Activated T-cell treated with anti-CD3 and anti-CD28 coated beads, Interleukin-2, amount 50 U/mL, for 48 hours (primary cell): Measurements from ENCODE around the gene TMEM250.

Experiments
- DNase-seq, 2 experiments: peaks; one replicate each; pipeline ENCODE4 v3.0.0-alpha.2; 2020

Gene TMEM250

GRCh38 chr9:136081826-136082495, 36.7 kb downstream of the TMEM250 start:
- DNase-seq, result no peak

GRCh38 chr9:136081113-136081825, 37.4 kb downstream of the TMEM250 start:
- DNase-seq, result no peak

- no peak for DNase-seq
These were observed 38.0 kb downstream of the TMEM250 start for GRCh38 chr9:136080716-136081112.

- DNase-seq, result no peak
These were observed 38.8 kb downstream of the TMEM250 start for GRCh38 chr9:136079916-136080246.

- DNase-seq, result no peak
These were observed 39.3 kb downstream of the TMEM250 start for GRCh38 chr9:136079211-136079915.

GRCh38 chr9:136078498-136079011, 40.1 kb downstream of the TMEM250 start:
- DNase-seq, result no peak

GRCh38 chr9:136078024-136078423, 40.7 kb downstream of the TMEM250 start:
- DNase-seq, result no peak

GRCh38 chr9:136077491-136077890, 41.2 kb downstream of the TMEM250 start:
- DNase-seq, result no peak

- no peak for DNase-seq
These were observed 42.6 kb downstream of the TMEM250 start for GRCh38 chr9:136075881-136076678.

- no peak for DNase-seq
These were observed 43.4 kb downstream of the TMEM250 start for GRCh38 chr9:136075134-136075841.

GRCh38 chr9:136074706-136075105, 44.0 kb downstream of the TMEM250 start:
- DNase-seq, result no peak
